GM13977 (cell line): ENCODE measurements around the gene TMEM200A.

Experiments
- DNase-seq: peaks from one replicate; pipeline ENCODE4 v3.0.0; 2012; ENCODE audit warnings: low spot score
- in situ Hi-C: fragments of 300-500 bp; cut with MboI; formaldehyde crosslinking; loops from one replicate; pipeline ENCODE4 v1.12.0; 2022; ENCODE audit warnings: low sequenced_read_pairs, low pct_unique_long_range_greater_than_20kb, mixed read lengths, inconsistent platforms; ENCODE audit not compliant: unreplicated experiment
- TF ChIP-seq, protein P1 (sequence below): IDR thresholded peaks from 2 replicates; pipeline ENCODE4 v1.5.1; 2012; ENCODE audit warnings: mild to moderate bottlenecking, control low read depth; ENCODE audit not compliant: insufficient read depth; ENCODE audit errors: extremely low read depth, missing control alignments

The TMEM200A gene

DNA sequence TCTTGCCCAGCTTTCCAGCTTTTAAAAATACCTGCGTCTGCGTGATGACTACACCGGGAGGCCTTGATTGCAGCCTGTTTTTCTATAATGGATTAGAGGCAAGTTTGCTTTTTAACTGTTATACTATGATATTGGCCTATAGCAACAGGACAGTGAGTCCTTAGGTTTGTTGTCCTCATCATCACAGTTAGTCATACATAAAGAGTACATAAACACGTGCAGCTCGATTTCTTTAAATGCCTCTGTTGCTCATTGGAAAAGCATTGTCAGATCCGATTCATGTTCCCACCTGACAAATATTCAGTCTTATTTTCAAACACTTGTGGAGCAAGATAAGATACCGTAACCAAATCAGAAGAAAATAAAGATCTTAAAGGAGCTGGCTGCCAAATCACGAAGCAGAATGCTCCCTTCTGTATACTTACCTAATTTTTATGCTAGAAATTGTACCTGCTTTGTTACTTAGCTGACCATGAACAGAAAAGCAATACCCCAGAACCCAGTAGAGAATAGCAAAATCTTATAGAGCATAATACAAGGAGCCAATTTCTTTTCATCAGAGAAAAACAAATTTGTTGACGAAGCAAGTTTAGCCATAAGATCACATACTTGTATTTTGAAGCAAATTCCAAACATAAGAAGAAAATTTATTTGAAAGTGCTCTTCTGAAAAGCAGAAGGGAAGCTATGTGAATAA is 100.4 kb downstream of the TMEM200A start:
- TF ChIP-seq, protein P1, sequence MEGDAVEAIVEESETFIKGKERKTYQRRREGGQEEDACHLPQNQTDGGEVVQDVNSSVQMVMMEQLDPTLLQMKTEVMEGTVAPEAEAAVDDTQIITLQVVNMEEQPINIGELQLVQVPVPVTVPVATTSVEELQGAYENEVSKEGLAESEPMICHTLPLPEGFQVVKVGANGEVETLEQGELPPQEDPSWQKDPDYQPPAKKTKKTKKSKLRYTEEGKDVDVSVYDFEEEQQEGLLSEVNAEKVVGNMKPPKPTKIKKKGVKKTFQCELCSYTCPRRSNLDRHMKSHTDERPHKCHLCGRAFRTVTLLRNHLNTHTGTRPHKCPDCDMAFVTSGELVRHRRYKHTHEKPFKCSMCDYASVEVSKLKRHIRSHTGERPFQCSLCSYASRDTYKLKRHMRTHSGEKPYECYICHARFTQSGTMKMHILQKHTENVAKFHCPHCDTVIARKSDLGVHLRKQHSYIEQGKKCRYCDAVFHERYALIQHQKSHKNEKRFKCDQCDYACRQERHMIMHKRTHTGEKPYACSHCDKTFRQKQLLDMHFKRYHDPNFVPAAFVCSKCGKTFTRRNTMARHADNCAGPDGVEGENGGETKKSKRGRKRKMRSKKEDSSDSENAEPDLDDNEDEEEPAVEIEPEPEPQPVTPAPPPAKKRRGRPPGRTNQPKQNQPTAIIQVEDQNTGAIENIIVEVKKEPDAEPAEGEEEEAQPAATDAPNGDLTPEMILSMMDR: no peak
- DNase-seq: no peak
- in situ Hi-C loops: no loop called here

DNA sequence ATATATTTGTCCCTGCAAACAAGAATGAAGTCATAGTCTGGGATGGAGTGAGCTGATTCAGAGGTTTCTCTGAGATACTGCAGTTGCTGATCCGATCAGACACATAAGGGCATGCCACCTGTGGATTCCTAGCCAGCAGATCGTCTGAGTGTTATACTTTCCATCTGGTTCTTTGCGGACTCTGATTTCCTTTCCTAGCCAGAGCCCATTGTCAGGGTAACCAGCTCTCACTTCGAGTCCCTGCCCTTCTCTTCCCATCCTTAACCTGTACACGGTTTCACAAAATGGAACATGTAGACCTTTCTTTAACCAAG is 100.9 kb downstream of the TMEM200A start:
- TF ChIP-seq, protein P1: no peak
- in situ Hi-C loops: no loop called here
- DNase-seq: no peak

DNA sequence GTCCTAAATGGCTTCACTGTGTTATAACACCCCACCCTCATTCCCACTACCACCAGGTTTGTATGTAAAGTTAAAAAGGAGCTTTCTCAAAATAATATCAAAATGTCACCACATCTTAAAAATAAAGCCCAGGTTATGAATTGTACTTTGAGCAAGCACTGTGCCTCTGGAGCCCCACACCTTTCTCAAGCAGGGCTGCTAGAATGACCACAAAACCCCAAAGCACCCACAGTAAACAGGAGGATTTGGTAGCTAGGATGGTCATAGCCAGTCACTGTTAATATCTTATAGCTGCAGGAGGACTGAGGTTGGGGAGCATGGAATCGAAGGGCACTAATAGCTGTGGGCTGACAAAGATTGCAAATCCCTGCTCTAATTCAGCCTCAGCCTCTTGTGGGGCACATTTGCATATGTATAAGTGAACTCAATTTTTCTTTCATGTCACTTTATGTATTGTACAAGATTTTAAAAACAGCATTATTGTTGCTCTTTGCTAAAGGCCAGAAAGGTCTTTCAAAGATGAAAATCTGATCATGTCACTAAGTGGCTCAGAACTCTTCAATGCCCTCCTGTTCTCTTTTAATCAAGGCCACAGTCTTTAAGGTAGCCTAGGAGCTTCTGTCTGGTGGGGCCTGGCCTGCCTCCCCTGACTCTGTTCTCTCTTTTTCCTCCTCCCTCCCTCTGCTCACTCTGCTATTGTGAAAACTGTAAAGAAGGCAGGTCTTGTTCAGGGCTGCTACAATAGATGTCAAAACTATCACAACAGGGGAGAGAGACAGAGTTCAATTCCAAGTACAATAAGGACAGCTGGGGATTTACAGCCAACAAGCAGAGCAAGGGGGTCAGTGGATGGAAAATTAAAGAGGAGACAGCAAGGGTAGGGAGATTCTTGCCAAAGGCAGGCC is 101.6 kb downstream of the TMEM200A start:
- in situ Hi-C loops: no loop called here
- TF ChIP-seq, protein P1: no peak

DNA sequence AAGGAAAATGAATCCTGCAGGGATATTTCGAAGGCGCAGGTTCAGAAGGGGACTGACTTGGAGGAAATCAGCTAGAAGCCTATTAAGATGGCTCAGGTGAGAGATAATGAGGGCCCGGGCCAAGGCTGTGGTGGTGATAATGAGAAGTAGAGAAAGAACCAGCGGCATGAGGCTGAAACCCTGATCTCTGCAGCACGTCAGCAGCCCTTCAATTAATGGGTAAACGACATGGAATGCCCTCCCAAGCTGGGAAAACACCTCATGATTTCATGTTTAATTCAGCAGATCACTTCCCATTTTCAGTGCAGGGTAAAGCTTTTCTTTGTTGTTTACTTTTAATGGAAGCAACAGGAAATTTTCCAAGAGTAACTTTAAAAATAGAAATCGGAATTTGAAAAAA is 104.9 kb downstream of the TMEM200A start:
- no peak for DNase-seq
- in situ Hi-C loops: no loop called here
- TF ChIP-seq, protein P1: no peak

More for the DNA sequence above, 101.6 kb downstream of the TMEM200A start:
- no peak for DNase-seq

DNA sequence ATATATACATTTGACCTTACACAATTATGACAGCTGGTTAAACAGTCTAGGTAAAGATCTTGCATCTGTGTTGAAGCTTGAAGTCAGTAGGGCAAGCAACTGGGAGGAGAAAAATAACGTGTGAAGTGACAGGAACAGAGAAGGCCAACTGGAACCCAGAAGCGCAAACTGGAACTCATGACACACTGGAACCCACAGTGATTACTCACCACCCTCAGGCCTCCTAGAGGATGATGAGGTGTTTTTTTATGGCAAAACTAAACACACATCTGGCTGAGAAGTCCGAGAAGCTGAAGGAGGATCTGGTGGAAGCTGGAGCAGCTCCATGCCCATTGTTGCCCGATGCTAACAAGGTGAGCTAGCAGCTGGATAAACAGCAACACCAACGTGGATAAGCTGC is 108.1 kb downstream of the TMEM200A start:
- DNase-seq: no peak
- in situ Hi-C loops: no loop called here
- TF ChIP-seq, protein P1: no peak

DNA sequence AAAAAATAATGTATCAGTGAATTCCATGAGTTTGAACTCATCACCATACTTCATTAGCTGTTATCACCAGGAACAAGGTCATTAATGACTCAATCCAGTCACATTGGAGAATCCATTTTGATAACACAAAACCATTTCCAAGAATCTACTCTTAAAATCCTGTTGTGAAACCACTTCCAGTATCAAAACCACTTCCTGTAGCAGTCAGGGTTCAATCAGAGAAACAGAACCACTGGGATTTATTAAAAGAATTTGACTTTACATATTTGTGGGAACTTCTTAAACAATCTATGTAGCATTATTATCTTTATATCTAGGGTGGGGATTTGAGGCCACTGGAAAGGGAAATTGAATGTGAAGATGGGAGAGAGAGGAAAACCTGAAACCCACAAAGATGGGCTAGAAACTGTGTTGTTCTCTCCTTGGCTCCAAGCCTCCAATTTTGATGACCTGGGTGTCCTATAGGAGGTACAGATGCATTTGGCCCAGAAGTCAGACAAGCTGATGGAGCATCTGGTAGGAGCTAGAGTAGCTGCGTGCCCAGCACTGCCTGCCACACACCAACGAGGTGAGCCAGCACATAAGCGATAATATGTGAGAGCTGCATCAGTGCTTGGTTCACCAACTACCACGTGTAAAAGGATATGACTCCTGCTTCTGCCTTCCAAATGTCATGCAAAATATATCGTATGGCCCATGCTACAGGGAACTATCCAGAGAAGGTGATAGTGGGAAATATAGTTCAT is 117.0 kb downstream of the TMEM200A start:
- in situ Hi-C loops: no loop called here
- no peak for DNase-seq

More for the DNA sequence above, 117.0 kb downstream of the TMEM200A start:
- TF ChIP-seq, protein P1: no peak
